Cortex of kidney (tissue), 1 donor: Measurements from ENCODE around the gene CPNE6.

ENCODE experiments used
- DNase-seq: peaks from one replicate; lab custom pipeline; 2025; lab: John Stamatoyannopoulos, UW

Gene CPNE6

DNA sequence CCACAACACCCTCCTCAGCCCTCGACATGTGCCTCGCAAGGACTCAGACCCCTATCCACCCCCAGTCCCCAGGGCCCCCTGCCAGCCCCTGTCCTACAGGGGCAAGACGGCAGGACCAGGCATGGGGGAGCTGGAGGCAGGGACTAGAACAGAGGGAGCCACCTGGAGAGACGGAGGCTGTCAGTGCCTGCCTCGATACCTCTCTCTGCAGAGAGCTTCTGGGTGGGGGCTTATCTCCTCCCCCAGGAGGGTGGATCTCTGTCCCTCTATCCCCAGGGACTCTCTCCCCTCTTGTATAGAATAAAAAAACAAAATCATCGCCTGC is 2.0 kb upstream of the CPNE6 start:
- DNase-seq = no peak

DNA sequence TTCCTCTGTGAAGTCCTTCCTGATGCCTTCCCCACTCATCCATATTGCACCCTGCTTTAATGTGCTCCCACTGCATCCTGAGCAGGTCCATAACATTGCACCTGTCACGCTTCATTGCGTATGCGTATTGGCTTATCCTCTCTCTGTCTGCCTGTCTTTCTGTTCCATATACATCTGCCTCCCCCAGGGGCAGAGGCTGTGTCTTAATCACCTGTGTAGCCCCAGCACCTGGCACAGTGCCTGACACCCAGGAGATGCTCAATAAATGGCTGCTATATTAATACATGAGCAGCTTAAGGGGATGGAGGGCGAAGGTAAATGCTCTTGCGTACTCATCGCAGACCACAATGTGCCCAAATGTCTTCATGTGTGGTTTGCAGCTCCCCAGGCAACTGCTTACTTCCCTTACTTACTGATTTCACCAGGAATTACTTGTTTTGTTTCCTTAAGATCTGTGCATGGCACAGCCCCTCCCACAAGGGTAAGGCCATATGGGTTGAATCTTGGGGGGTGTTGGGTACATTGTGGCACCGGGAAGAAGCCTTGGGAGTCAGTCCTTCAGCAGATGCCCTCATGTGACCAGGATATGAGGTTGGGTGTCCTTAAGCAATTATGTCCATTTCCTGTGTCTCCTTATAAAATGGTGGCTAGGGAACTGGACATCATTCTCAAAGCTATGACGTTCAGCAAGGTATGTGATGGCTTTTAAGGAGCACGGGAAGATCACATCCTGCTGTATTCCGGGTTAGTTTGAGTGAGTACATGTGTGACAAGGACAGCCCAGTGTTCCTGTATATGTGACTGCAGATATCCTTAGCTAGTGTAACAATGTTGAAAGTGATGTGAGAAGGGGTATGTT is 848 bp upstream of the CPNE6 start:
- no peak for DNase-seq

DNA sequence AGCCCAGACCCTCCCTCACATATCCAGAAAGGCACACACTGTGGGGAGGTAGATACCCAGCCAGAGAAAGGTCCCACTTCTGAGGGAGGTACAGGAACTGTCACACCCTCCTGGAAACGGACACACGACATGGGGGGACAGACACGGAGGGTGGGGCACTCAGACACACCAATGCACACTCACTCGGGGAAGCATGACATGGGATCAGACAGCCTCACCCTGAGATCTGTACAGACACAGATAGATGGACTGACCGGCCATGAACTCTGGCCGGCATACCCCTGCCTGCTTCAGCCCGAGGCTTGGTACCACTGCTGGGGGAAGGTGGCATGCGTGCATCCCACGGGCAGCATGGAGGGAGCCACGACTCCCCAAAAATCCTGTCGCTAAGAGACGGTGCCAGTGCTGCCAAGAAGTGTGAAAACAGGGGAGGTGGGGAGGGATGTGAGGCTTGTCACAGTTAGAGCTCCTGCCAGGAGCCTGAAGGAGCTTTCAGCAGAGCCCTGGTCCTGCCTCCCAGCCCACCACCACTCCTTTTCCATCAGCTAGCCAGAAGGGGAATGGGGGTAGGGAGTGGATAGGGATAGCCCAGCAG is 571 bp downstream of the CPNE6 start:
- no peak for DNase-seq

DNA sequence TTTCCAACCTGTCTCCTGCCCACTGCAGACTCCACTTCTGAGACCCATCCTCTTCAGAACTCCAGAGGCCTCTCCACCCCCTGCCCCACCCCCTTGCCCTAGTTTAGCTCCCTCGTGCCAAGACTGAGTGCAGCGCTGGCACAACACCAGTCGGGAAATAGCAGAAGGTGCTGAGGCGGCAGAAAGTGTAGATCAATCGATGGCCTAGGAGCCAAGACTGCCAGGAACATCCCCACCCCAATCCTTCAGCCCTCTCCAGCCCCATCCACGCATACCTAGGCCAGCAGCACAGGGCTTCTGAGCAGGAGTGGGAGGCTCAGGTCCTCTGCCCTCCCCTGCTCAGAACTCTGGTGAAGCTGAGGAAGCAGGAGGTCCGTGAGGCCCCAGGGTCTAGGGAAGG is 1.1 kb downstream of the CPNE6 start:
- no peak for DNase-seq

DNA sequence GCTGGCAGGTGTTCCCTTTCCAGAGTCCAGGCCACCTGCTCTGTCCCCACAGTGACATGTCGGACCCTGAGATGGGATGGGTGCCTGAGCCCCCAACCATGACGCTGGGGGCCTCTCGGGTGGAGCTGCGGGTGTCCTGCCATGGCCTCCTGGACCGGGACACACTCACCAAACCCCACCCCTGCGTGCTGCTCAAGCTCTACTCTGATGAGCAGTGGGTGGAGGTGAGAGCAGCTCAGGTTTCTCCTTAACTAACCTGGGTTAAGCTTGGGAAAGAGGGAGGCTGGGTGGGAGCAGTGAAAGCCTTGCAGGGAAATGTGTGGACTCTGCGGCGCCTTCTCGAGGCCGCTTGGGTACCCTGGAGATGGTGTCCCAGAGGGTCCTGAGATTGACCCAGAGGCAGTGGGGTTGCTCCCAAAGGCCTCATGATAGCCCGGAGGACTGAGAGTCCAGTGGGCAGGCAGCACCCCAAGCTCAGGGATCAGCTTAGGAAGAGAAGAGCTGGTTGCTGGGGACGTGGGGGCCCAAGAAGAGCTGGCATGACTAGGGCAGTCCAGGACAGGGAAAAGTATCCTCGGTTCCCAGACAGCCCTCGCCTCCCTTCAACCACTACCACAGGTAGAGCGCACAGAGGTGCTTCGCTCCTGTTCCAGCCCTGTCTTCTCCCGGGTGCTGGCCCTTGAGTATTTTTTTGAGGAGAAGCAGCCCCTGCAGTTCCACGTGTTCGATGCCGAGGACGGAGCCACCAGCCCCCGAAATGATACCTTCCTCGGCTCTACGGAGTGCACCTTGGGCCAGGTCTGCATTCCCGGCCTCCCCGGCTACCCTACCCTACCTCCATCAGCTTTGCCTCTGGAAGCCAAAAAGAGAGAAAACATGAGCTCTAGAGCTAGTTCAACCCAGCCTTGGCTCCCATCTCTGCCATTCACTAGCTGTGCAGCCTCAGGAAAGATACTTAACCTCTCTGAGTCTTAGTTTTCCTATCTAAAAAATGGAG is 1.8 kb downstream of the CPNE6 start:
- DNase-seq = no peak

DNA sequence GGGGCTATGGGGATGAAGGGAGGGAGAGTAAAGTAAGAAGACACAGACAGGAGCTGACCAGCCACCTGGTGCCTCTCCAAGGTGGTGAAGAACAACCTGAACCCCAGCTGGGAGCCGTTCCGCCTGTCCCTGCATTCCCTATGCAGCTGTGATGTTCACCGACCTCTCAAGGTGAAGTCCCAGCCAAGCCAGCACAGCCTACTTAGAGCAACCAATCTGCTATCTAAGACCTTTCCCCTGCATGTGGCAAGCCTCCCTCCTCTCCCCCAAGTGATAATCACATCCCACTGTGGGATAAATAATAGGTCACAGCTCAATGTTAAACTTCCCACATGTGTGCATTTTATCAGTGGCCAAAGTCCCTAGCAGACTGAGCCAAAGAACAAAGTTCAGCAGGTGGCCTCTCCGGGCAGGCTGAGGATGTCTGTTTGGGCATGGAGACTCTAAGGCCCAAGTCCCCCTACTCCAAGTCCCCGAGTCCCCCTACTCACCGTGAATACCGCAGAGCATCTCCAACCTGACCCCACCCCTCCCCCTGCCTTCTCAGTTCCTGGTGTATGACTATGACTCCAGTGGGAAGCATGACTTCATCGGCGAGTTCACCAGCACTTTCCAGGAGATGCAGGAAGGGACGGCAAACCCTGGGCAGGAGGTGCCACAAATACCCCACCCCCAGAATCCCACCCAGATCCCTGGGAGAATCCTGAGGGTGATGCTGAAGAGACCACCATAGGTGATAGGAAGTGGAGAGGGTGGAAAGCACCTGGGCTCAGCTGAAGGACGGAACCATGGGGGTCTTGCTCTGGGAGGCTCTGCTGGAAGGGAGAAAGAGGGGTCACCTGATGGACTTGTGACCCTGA is 3.5 kb downstream of the CPNE6 start:
- no peak for DNase-seq

DNA sequence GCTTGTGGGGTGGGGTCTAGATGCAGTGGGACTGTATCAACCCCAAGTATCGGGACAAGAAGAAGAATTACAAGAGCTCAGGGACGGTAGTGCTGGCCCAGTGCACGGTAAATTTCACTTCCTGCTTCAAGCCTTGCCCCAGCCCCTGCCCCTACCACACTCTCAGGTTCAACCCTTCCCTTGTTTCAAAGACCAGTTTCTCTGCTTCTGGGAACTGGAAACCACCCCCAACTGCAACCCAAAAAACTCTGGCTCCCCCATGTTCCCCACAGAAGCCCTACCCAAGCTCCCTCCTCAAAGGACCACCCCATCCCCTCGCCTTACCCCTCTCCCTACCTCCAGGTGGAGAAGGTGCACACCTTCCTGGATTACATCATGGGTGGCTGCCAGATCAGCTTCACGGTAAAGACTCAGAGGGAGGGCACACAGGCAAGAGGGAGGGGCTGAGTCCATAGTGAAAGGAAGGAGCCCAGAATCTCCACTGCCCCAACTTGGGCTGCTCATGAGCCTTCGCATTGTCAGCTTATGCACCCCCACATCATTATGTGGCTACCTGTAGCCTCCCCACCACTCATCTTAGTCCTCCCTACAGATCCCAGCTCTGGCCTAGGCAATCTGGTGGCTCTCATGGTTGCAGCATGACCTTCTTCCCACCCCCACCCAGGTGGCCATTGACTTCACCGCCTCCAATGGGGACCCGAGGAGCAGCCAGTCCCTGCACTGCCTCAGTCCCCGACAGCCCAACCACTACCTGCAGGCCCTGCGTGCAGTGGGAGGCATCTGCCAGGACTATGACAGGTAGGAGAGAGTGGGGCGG is 4.3 kb downstream of the CPNE6 start:
- no peak for DNase-seq

DNA sequence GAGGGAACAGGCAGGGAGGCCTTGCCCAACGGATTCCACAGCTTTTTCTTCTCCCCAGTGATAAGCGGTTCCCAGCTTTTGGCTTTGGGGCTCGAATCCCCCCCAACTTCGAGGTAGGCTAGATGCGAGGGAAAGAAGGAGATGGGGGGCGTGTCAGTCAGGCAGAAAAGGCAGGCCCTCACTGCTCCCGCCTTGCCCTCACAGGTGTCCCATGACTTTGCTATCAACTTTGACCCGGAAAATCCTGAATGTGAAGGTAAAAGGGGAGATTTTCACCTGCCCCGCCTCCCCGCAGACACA is 4.9 kb downstream of the CPNE6 start:
- DNase-seq = no peak

DNA sequence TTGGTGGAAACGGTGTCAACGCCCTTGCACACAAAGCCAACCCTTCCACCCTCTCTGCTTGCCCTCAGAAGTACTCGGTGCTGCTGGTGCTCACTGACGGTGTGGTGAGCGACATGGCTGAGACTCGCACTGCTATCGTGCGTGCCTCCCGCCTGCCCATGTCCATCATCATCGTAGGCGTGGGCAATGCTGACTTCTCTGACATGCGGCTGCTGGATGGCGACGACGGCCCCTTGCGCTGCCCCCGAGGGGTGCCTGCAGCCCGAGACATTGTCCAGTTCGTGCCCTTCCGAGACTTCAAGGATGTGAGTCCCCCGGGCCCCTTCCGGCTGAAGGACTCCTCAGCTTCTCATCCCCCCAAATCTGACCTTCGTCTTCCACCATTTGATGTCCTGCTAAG is 5.7 kb downstream of the CPNE6 start:
- DNase-seq = no peak

DNA sequence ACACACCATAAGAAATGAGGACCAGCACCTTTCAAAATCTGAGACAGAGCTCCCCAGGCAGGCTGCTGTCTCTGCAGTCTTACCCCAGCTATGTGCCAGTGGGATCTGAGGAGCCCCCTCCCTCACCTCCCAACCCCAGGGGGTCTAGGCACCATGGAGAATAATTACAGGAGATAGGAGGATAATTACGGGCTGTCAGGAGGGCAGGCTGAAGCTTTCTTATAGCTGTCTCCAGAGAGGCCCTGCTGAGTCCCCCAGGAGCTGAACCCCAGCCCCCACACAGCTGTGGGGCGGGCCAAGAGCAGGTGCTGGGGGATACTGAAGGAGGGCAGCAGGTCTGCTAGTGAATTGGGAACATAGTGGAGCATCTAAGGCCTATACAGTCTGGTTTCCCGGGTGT is 6.8 kb downstream of the CPNE6 start:
- DNase-seq = no peak

DNA sequence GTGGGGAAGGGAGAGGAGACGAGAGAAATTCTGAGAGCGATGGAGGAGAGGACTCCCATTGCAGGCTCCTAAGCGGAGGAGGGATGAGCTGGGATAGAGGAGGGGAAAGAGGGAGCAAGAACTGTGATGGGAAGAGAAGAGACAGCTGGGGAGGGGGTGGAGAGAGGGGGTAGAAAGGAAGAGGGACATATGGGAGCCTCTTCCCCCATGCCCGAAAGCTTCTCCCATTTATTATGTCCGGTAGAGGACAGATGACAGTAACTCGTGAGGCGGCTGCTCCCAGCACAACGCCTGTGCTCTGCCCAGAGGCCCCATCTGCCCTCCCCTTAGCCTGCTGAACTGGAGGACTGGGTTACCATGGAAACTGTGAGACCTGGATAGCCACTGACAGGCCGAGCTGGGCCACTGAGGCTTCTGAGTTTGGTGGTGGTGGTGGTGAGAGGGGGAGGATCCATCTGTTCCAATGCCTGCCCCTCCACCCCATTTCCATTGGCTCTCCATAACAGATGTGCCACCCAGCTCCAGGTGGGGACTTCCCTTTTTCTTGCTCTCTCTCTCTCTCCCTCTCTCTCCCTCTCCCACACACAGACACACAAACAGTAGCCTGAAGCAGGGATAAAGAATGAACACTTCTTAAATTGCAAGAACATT is 8.3 kb downstream of the CPNE6 start:
- DNase-seq = no peak

DNA sequence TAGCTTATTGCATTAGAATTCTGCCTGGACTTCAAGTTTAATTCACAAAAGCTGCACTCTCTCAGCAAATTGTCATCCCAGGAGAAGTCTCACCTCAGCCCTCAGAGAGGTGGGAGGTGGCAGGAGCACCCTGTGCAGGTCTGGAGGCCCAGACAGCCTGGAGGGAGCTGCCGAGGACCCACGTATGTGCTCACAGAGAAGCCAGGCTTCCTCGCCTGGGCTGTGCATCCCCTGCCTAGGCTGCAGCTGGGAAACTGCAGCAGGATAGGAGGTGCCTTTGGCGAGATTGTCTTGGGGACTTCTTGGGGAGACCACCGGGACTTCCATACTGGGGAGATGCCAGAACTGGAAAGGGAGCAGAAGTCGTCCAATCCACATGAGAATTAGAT is 8.8 kb downstream of the CPNE6 start:
- no peak for DNase-seq

DNA sequence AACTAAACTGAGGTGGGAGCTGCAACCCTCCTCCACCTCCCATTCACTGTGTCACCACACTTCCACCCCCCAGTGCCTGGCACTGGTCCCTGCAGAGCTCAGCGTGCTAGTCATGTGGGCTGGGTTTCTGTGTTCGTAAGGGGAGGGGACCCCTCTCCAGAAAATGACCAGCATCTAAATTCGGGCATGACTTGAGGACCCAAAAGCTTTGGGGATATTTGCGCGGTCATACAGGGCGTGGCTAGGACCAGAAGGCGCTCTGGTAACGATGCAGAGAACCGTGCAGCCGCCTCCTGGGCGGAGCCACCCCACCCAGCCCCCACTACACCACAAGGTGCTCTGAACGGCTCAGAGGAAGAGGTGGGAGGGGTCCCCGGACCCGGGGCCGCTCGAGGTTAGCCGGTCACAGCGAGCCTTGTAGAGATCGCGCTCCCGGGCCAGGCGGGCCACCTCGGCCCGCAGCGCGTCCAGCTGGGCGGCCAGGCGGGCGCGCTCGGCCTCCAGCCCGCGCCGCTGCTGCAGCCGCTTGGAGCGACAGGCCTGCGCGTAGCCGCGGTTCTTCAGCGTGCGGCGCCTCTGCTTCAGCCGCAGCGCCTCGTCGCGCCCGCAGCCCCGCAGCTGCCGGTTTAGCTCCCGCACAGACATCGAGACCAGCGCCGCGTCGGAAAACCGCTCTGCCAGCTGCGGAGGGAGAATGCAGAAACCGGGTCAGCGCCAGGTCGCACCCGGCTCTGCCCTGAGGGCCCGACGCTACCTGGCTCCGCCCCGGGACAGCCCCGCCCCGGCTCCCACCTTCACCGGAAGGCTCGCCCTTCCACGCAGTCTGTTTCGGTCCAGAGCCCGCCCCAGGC is 9.8 kb downstream of the CPNE6 start:
- DNase-seq = peak; percentile 45

DNA sequence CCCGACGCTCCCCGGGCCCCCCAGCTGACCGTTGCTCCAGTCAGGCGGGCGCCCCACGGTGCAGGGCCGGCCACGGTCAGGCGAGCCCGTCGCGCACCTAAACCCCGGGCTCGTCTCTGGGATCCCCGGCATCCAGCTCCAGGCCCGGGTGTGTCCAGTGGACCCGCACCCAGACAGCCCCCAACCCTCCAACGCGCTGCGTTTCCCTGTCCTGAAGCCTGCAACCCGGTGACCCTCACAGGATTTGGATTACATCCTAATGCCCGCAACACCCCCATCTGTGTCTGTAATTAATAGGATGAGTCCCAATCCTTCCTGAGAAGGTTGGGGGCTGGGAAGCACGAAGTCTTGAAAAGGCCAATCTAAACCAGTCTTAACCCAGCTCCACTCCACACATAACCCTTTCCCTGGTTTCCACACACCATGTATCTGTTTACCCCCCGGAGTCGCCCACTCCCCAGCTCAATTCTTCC is 10.4 kb downstream of the CPNE6 start:
- DNase-seq = no peak

DNA sequence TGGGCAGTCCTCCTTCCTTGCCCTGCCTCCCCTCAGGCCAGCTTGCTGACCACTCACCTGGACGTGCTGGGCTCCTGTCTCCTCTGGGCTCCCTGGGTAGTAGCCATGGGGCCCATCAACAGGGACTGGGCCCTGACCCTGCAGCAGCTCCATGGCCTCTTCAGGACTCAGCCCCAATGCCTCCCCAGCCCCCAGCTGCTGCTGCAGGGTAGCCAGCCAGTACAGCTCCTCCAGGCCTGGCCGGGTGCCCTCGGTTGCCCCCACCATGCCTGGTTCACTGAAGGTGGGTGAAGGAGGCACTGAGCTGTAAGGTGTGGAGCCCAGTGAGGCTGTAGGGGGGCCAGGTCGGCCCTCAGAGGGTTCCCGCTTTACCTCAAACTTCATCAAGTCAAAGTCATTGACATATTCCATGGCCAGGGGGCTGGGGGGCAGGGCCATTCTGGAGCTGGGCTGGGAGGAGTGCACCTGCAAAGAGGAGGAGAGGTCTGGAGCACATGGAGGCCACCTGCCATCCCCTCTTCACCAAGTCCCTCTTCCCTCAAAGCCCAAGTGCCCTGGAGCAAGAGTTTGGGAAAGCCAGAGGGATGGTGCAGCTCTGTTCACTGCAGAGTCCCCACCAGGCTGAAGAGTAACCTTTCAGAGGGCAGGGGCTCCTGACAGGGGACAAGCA is 11.2 kb downstream of the CPNE6 start:
- DNase-seq = no peak

DNA sequence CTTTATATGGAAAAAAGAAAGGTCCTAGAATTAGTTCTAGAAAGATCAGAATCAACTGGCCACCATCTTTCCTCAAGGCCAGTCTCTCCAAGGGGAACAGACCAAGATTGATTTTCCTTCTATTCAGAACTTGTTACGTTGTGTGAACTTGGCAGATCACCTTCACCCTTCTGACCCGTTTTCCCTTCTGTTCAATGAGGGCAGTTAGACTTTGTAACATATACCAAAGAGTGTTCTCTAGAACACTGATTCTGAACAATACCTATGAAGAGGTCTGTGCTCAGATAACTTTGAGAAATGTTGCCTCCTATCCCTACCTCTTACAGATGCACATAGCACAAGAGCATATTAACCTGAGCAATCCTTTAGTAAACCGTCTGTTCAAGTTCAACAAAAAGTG is 12.1 kb downstream of the CPNE6 start:
- no peak for DNase-seq

DNA sequence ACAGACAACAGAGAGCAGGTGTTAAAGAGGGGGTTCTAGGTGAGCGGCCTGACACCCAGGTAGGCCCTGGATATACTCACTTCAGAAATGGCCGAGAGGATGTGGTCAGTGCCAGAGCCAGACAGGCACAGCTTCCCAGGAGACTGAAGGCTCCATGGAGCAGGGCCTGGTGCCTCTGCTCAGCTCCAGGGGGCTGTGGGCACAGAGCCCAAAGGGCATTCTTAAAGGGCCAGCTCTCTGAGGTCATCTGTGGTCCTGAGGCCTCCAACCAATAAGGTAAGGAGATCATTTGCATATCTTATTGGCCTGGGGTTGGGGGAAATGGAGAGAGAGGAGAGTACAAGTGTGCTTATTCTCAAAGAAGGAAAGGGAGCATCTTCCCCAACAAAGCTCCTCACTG is 13.1 kb downstream of the CPNE6 start:
- no peak for DNase-seq

DNA sequence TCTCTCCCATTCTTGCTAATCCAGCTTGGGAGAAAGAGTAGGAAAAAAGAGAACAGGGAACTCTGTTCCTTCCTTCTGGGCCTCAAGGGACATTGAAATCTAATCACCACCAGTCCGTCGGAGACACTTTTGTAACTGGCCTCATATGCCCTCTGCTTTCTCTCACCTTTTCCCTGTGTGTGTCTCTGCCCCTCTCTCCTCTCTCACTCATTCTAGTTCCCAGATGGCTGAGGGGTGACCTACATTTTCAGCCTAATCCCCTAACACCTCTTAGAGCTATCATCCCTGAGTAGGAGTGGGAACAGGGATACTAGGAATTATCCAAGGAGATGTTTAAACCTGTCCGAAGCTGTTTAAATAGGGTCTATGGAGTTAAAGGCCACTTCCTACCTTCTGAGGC is 13.9 kb downstream of the CPNE6 start:
- no peak for DNase-seq
